ENCODE data around the gene MAPRE3. TPM values are rescaled to one million over a fixed set of nuclear protein-coding genes. Genes with fewer than 3 reads are reported as not detected.

The MAPRE3 gene
- total and polyA plus RNA-seq, 4 donors, result 21.2 to 200 (median 115) TPM

DNA sequence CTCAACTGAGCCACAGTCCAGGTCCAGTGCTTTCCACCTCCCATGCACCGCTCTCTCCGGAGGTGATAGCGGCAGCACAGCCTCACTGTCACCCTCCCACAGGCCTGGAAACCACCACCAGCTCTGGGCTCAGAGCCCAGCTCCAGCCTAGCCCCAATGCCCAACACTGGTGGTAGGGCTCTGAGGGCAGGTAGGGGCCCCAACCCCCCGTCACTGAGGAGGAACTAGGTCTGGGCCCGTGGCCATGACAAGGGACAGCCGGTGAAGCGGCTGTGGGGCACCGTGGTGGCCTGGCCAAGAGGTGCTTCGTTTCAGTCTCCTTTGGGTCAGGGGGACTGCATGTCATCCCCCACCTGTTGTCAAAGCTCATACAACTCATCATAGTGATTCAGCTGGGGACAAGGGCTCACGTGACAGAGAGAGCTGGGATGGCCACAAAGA is 56.8 kb downstream of the MAPRE3 start:
- DNase-seq (ENCODE audit: low read depth in 4 of 6, low spot score in 6 of 6), result no peak
- 91% methylated on average over 7 of the region's 10 CpGs for WGBS (ENCODE audit: insufficient coverage)
- H3K4me3 ChIP-seq (ENCODE audit: low read depth, low read length), result no peak overlapping the region
- H3K9me3 ChIP-seq (ENCODE audit: control insufficient read depth, insufficient read depth, low read length), result no peaks in the 10 kb centered on the region
- no peak overlapping the region for H3K27ac ChIP-seq (ENCODE audit: low read depth, low read length)
- no peaks in the 10 kb centered on the region for H3K27me3 ChIP-seq (ENCODE audit: control insufficient read depth, insufficient read depth, low read length)
- H3K4me1 ChIP-seq (ENCODE audit: control insufficient read depth, insufficient read depth, low read length), result peaks cover under 1% of the 10 kb centered on the region
- H3K36me3 ChIP-seq (ENCODE audit: control insufficient read depth, insufficient read depth, low read length), result peaks cover 57% of the 10 kb centered on the region

DNA sequence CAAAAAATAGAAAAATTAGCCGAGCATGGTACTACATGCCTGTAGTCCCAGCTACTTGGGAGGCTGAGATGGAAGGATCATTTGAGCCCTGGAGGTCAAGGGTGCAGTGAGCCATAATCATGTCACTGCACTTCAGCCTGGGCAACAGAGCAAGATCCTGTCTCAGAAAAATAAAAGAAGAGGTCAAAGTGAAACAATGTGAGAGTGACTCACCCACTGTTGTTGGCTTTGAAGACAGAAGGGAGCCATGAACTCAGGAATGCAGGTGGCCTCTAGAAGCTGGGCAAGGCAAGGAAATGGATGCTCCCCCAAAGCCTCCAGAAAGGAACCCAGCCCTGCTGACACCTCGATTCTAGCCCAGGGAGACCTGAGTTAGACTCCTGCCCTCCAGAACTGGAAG is 58.6 kb downstream of the MAPRE3 start:
- H3K36me3 ChIP-seq (ENCODE audit: control insufficient read depth, insufficient read depth, low read length), result peaks cover 43% of the 10 kb centered on the region
- H3K27ac ChIP-seq (ENCODE audit: low read depth, low read length), result no peak overlapping the region

DNA sequence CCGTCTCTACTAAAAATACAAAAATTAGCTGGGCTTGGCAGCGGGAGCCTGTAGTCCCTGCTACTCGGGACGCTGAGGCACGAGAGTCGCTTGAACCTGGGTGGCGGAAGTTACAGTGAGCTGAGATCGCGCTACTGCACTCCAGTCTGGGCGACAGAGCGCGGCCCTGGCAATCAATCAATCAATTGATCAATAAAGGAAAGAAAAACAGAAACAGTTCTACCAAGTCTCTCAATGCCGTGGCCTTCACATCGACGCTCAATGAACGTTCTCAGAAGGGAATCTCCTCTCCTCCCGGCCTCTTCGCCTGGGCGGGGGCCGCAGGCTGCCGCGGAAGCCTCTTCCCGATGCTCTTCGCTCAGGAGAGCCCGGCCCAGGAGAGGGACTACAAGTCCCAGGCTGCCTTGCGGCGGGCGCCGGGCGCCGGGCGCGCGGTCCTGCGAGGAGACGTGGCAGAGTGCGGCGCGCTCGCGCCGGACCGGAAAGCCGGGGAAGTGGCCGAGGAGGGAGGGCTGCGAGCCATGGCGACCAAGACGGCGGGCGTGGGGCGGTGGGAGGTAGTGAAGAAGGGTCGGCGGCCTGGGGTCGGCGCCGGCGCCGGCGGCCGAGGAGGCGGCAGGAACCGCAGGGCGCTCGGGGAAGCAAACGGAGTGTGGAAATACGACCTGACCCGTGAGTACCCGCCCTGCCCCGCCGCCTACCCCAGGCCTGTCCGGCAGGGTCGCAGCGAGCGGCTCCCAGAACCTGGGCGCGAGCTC is 62.2 kb downstream of the MAPRE3 start, which contains the start of gene TMEM214:
TMEM214 (plus strand) TSS at position 471 of the 758 bp plus-strand sequence; CDS start at position 522, 51 bp downstream.
- WGBS (ENCODE audit: insufficient coverage), result under 1% methylated on average over 71 of the region's 76 CpGs
- DNase-seq (ENCODE audit: low read depth in 4 of 6, low spot score in 6 of 6), result peak; percentile 57 to 95 (median 77)
- H3K27ac ChIP-seq (ENCODE audit: low read depth, low read length), result peak within 1 kb of the TSS; percentile 36

More for the DNA sequence above, 58.6 kb downstream of the MAPRE3 start:
- no peak overlapping the region for H3K4me3 ChIP-seq (ENCODE audit: low read depth, low read length)
- H3K27me3 ChIP-seq (ENCODE audit: control insufficient read depth, insufficient read depth, low read length), result no peaks in the 10 kb centered on the region
- WGBS (ENCODE audit: insufficient coverage), result 92% methylated on average over 2 of the region's 2 CpGs
- no peaks in the 10 kb centered on the region for H3K9me3 ChIP-seq (ENCODE audit: control insufficient read depth, insufficient read depth, low read length)
- DNase-seq (ENCODE audit: low read depth in 4 of 6, low spot score in 6 of 6), result no peak
- H3K4me1 ChIP-seq (ENCODE audit: control insufficient read depth, insufficient read depth, low read length), result peaks cover 13% of the 10 kb centered on the region

DNA sequence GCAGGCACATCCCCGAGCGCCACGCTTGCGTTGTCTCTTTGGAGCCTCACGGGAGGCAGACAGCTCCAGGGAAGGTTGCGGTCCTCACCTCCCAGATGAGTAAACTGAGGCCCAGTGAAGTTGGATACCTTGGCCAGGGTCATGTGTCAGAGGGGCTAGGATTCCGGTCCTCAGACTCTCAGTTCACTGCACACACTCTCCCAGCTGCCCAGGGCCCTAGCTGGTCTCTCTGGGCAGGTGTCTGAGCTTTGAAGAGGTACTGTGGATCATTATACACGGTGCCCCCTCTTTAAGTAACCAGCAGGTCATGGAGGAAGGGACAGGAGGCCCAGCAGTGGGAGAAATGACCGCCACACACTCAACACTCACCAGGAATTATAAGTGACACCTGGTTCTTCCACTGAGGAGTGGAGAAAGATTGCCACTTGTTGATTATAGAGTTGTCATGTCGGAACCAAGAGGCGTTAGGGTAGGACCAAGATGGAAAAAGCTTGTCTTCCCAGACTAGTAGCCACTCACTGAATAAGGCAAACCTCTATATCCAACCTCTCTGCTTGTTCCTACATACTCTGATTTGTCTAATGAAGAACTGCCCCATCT is 62.9 kb downstream of the MAPRE3 start:
- 1% methylated on average over 6 of the region's 11 CpGs for WGBS (ENCODE audit: insufficient coverage)
- no peaks in the 10 kb centered on the region for H3K27me3 ChIP-seq (ENCODE audit: control insufficient read depth, insufficient read depth, low read length)
- no peak for DNase-seq (ENCODE audit: low read depth in 4 of 6, low spot score in 6 of 6)
- H3K9me3 ChIP-seq (ENCODE audit: control insufficient read depth, insufficient read depth, low read length), result no peaks in the 10 kb centered on the region
- peaks cover 37% of the 10 kb centered on the region for H3K36me3 ChIP-seq (ENCODE audit: control insufficient read depth, insufficient read depth, low read length)
- peaks cover 15% of the 10 kb centered on the region for H3K4me1 ChIP-seq (ENCODE audit: control insufficient read depth, insufficient read depth, low read length)
- H3K27ac ChIP-seq (ENCODE audit: low read depth, low read length), result peak overlapping the region; percentile 36
- H3K4me3 ChIP-seq (ENCODE audit: low read depth, low read length), result peak overlapping the region; percentile 87

More for the DNA sequence above, 62.2 kb downstream of the MAPRE3 start, which contains the start of gene TMEM214:
- Histone ChIP-seq H3K4me1 (ENCODE audit: control insufficient read depth, insufficient read depth, low read length) (peaks cover 15% of the 10 kb centered on the region), H3K36me3 (ENCODE audit: control insufficient read depth, insufficient read depth, low read length) (peaks cover 35% of the 10 kb centered on the region), H3K4me3 (ENCODE audit: low read depth, low read length) (peak within 1 kb of the TSS; percentile 87), H3K9me3 (ENCODE audit: control insufficient read depth, insufficient read depth, low read length) (no peaks in the 10 kb centered on the region), H3K27me3 (ENCODE audit: control insufficient read depth, insufficient read depth, low read length) (no peaks in the 10 kb centered on the region)

DNA sequence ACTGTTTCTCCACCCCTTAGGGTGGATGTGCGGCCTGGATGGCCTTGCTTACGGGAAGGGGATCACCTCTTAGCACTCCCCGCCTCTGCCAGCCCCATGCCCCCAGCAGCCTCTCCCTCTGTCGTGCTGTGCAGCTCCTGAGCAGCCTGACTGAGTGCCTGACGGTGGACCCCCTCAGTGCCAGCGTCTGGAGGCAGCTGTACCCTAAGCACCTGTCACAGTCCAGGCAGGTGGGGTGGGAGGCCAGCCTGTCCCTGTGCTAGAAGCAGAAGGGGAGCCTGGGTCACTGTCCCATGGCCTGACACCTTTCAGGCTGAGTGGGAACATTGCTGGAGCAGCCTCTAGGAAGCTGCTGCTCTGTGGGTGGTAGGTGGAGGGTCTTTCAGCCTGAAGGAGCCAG is 67.6 kb downstream of the MAPRE3 start:
- H3K4me1 ChIP-seq (ENCODE audit: control insufficient read depth, insufficient read depth, low read length), result peaks cover 10% of the 10 kb centered on the region
- H3K4me3 ChIP-seq (ENCODE audit: low read depth, low read length), result no peak overlapping the region
- WGBS (ENCODE audit: insufficient coverage), result 90% methylated on average over 6 of the region's 6 CpGs
- no peak overlapping the region for H3K27ac ChIP-seq (ENCODE audit: low read depth, low read length)
- DNase-seq (ENCODE audit: low read depth in 4 of 6, low spot score in 6 of 6), result no peak
- H3K36me3 ChIP-seq (ENCODE audit: control insufficient read depth, insufficient read depth, low read length), result peaks cover 66% of the 10 kb centered on the region
- H3K27me3 ChIP-seq (ENCODE audit: control insufficient read depth, insufficient read depth, low read length), result no peaks in the 10 kb centered on the region
- H3K9me3 ChIP-seq (ENCODE audit: control insufficient read depth, insufficient read depth, low read length), result no peaks in the 10 kb centered on the region

DNA sequence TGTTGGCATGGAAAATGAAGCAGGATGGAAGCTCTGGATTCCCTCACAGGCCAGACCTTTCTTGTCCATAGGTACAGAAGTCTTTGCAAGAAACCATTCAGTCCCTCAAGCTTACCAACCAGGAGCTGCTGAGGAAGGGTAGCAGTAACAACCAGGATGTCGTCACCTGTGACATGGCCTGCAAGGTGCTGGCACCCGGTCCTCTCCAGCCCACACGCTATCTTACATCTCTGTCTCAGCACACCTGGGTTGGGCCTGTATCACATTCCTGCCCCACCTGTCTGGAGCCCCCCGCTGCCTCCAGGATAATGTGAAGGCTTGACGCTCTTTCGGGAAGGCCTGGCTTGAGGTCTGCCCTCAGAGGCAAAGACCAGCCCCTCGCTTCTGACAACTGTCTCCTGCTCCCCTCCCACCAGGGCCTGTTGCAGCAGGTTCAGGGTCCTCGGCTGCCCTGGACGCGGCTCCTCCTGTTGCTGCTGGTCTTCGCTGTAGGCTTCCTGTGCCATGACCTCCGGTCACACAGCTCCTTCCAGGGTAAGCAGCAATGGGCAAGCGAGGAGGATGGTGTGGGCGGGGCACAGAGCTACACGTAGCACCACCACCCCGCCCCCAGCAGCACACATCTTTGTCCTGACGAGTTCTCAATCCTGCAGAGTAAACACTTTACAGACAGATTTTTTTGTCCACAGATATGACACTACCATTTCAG is 68.3 kb downstream of the MAPRE3 start:
- 90% methylated on average over 15 of the region's 17 CpGs for WGBS (ENCODE audit: insufficient coverage)
- H3K36me3 ChIP-seq (ENCODE audit: control insufficient read depth, insufficient read depth, low read length), result peaks cover 66% of the 10 kb centered on the region
- no peak overlapping the region for H3K4me3 ChIP-seq (ENCODE audit: low read depth, low read length)
- DNase-seq (ENCODE audit: low read depth in 4 of 6, low spot score in 6 of 6), result no peak
- H3K27ac ChIP-seq (ENCODE audit: low read depth, low read length), result no peak overlapping the region
- H3K4me1 ChIP-seq (ENCODE audit: control insufficient read depth, insufficient read depth, low read length), result peaks cover 4% of the 10 kb centered on the region
- no peaks in the 10 kb centered on the region for H3K9me3 ChIP-seq (ENCODE audit: control insufficient read depth, insufficient read depth, low read length)
- no peaks in the 10 kb centered on the region for H3K27me3 ChIP-seq (ENCODE audit: control insufficient read depth, insufficient read depth, low read length)

DNA sequence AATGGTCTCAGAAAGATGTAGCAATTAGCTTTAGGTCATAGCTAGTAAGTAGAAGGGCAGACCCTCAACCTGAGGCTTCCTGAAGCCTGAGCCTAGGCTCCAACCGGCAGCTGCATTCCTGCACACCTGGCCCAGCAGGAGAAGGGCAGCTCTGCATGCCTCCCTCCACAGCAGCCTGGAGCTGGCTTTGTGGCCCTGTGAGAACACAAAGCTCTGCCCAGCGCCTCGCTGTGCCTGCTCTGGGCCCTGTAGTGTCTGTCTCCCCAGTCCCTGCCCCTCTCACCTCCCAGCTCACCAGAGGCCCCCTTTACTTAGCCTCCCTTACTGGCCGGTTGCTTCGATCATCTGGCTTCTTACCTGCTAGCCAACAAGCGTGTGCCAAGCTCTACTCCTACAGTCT is 69.0 kb downstream of the MAPRE3 start:
- Histone ChIP-seq H3K9me3 (ENCODE audit: control insufficient read depth, insufficient read depth, low read length) (no peaks in the 10 kb centered on the region), H3K4me1 (ENCODE audit: control insufficient read depth, insufficient read depth, low read length) (no peaks in the 10 kb centered on the region), H3K36me3 (ENCODE audit: control insufficient read depth, insufficient read depth, low read length) (peaks cover 66% of the 10 kb centered on the region), H3K27ac (ENCODE audit: low read depth, low read length) (no peak overlapping the region), H3K27me3 (ENCODE audit: control insufficient read depth, insufficient read depth, low read length) (no peaks in the 10 kb centered on the region), H3K4me3 (ENCODE audit: low read depth, low read length) (no peak overlapping the region)
- no peak for DNase-seq (ENCODE audit: low read depth in 4 of 6, low spot score in 6 of 6)
- WGBS (ENCODE audit: insufficient coverage), result 94% methylated on average over 3 of the region's 6 CpGs

DNA sequence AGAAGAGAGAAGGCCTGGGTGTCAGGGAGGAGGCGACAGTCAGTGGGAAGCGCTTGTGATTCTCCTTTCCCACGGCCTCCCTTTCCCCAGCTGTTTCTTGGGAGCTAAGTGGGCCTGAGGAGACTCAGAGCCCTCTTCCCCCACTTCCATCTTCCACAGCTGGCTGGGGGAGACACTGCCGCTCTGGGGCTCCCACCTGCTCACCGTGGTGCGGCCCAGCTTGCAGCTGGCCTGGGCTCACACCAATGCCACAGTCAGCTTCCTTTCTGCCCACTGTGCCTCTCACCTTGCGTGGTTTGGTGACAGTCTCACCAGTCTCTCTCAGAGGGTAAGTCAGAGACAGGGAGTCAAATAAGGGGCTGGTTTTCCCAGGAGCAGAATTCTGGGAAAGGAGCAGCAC is 69.4 kb downstream of the MAPRE3 start:
- Histone ChIP-seq H3K4me3 (ENCODE audit: low read depth, low read length) (no peak overlapping the region), H3K9me3 (ENCODE audit: control insufficient read depth, insufficient read depth, low read length) (no peaks in the 10 kb centered on the region), H3K4me1 (ENCODE audit: control insufficient read depth, insufficient read depth, low read length) (no peaks in the 10 kb centered on the region), H3K27ac (ENCODE audit: low read depth, low read length) (no peak overlapping the region), H3K36me3 (ENCODE audit: control insufficient read depth, insufficient read depth, low read length) (peaks cover 66% of the 10 kb centered on the region), H3K27me3 (ENCODE audit: control insufficient read depth, insufficient read depth, low read length) (no peaks in the 10 kb centered on the region)
- no peak for DNase-seq (ENCODE audit: low read depth in 4 of 6, low spot score in 6 of 6)
- WGBS (ENCODE audit: insufficient coverage), result 98% methylated on average over 4 of the region's 7 CpGs

DNA sequence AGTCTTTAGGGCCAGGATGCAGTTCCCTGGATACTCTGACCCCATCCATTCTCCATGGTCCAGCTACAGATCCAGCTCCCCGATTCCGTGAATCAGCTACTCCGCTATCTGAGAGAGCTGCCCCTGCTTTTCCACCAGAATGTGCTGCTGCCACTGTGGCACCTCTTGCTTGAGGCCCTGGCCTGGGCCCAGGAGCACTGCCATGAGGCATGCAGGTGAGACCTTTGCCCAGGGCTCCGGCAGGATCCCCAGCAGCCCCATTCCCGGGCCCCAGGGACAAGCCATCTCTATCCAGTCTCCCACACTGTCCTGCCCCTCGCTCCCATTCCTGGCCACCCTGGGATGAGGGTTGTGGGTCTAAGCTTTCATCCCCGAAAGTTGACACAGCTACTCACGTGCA is 69.8 kb downstream of the MAPRE3 start:
- H3K36me3 ChIP-seq (ENCODE audit: control insufficient read depth, insufficient read depth, low read length), result peaks cover 61% of the 10 kb centered on the region

More for the DNA sequence above, 69.8 kb downstream of the MAPRE3 start:
- Histone ChIP-seq H3K9me3 (ENCODE audit: control insufficient read depth, insufficient read depth, low read length) (no peaks in the 10 kb centered on the region), H3K4me3 (ENCODE audit: low read depth, low read length) (no peak overlapping the region), H3K27ac (ENCODE audit: low read depth, low read length) (no peak overlapping the region), H3K4me1 (ENCODE audit: control insufficient read depth, insufficient read depth, low read length) (no peaks in the 10 kb centered on the region), H3K27me3 (ENCODE audit: control insufficient read depth, insufficient read depth, low read length) (no peaks in the 10 kb centered on the region)
- no peak for DNase-seq (ENCODE audit: low read depth in 4 of 6, low spot score in 6 of 6)
- WGBS (ENCODE audit: insufficient coverage), result 83% methylated on average over 6 of the region's 8 CpGs

Data from spinal cord (tissue), 10 donors.